KMS-11 (cell line): ENCODE measurements around the gene ALOXE3.

Experiments used
- H2AFZ ChIP-seq: fragments of 200-600 bp; sonication (generic); 2 replicates; pipeline ENCODE4 v1.6.1; 2016; ENCODE audit warnings: antibody characterized with exemption, mixed run types, low read depth
- H3K27ac ChIP-seq: fragments of 200-600 bp; sonication (generic); 2 replicates; pipeline ENCODE4 v1.6.1; 2016; ENCODE audit warnings: mild to moderate bottlenecking, mixed run types
- H3K27me3 ChIP-seq: fragments of 200-600 bp; sonication (generic); 2 replicates; pipeline ENCODE4 v1.6.1; 2017; ENCODE audit warnings: mild to moderate bottlenecking, low read depth, mixed run types, moderate library complexity; ENCODE audit not compliant: insufficient read depth
- H3K36me3 ChIP-seq: fragments of 200-600 bp; sonication (generic); 2 replicates; pipeline ENCODE4 v1.6.1; 2017; ENCODE audit warnings: mild to moderate bottlenecking, mixed run types; ENCODE audit not compliant: insufficient read depth
- H3K4me1 ChIP-seq: fragments of 200-600 bp; sonication (generic); 2 replicates; pipeline ENCODE4 v1.6.1; 2016; ENCODE audit warnings: mild to moderate bottlenecking, low read depth, mixed run types; ENCODE audit not compliant: poor library complexity, severe bottlenecking
- H3K4me2 ChIP-seq: fragments of 200-600 bp; sonication (generic); 2 replicates; pipeline ENCODE4 v1.7.0; 2016; ENCODE audit warnings: mild to moderate bottlenecking, mixed run types
- H3K4me3 ChIP-seq: fragments of 200-600 bp; sonication (generic); IDR thresholded peaks from 2 replicates; pipeline ENCODE4 v1.6.1; 2017; ENCODE audit warnings: low read depth, low read length, mixed read lengths; ENCODE audit not compliant: insufficient read depth
- H3K79me2 ChIP-seq: fragments of 200-600 bp; sonication (generic); 2 replicates; pipeline ENCODE4 v1.6.1; 2016; ENCODE audit warnings: low read depth, mixed run types; ENCODE audit not compliant: insufficient read depth
- H3K9ac ChIP-seq: fragments of 200-600 bp; sonication (generic); 2 replicates; pipeline ENCODE4 v1.6.1; 2016; ENCODE audit warnings: mild to moderate bottlenecking, mixed run types
- H4K20me1 ChIP-seq: fragments of 200-600 bp; sonication (generic); 2 replicates; pipeline ENCODE4 v1.6.1; 2016; ENCODE audit warnings: mild to moderate bottlenecking, mixed run types; ENCODE audit not compliant: insufficient read depth
- TF ChIP-seq, protein P1 (sequence below): fragments of 200-600 bp; sonication (generic); conservative IDR thresholded peaks from 2 replicates; pipeline ENCODE4 v1.6.1; 2017; ENCODE audit warnings: low read depth, mild to moderate bottlenecking, antibody characterized with exemption, low read length, moderate library complexity, mixed read lengths

The ALOXE3 gene

DNA sequence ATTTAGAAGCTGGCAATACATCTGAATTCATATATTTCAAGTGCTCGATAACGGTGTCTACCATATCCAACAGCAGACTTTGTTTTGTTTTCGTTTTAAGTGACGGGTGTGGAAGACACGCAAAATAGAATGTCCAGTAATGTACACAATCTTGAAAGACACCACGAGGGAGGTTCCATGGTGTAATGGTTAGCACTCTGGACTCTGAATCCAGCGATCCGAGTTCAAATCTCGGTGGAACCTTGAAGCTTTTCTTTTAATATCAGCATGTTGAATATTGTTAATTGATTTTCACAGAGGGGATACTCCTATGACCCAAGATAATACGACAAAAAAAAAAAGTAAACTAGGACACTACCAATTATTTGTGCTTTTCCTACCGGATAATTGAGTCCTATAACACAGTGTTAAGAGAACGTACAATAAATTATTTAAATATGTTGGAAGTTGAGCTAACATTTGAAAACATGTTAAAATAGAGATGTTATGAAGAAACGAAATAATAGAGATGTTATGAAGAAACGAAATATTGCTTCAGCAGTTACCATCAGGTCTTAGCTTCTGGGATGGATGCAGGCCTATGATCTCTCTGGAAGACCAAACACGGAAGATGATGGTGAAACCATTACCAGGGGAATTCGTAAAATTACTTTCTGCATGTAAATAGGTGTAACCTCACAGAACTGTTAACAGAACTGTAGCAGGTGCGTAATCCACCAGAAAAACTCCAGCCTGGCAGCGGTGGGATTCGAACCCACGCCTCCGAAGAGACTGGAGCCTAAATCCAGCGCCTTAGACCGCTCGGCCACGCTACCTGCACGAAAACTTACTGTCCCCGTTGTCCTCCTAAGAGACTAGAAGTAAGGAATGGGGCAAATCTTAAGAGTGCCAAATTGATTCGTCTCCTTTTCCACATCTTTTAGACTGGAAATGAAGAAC is 1.5 kb upstream of the ALOXE3 start:
- Histone ChIP-seq H3K4me1 (no peaks in the 10 kb centered on the region), H3K27ac (peak overlapping the region; percentile 33; the same call in 1 of the 2 replicates)

GRCh38 chr17:8118769-8119580 is 661 bp upstream of the ALOXE3 start:
- no peaks in the 10 kb centered on the region for H4K20me1 ChIP-seq
- H3K4me1 ChIP-seq: no peaks in the 10 kb centered on the region
- H2AFZ ChIP-seq: peak overlapping the region; percentile 47; the same call in 1 of the 2 replicates
- H3K9ac ChIP-seq: no peak overlapping the region
- no peak overlapping the region; the same call in 1 of the 2 replicates for H3K27ac ChIP-seq
- H3K4me2 ChIP-seq: peak overlapping the region; percentile 31; the same call in 1 of the 2 replicates
- no peaks in the 10 kb centered on the region; the same call in 1 of the 2 replicates for H3K27me3 ChIP-seq
- H3K4me3 ChIP-seq: no peak overlapping the region
- H3K79me2 ChIP-seq: no peaks in the 10 kb centered on the region
- TF ChIP-seq, protein P1, sequence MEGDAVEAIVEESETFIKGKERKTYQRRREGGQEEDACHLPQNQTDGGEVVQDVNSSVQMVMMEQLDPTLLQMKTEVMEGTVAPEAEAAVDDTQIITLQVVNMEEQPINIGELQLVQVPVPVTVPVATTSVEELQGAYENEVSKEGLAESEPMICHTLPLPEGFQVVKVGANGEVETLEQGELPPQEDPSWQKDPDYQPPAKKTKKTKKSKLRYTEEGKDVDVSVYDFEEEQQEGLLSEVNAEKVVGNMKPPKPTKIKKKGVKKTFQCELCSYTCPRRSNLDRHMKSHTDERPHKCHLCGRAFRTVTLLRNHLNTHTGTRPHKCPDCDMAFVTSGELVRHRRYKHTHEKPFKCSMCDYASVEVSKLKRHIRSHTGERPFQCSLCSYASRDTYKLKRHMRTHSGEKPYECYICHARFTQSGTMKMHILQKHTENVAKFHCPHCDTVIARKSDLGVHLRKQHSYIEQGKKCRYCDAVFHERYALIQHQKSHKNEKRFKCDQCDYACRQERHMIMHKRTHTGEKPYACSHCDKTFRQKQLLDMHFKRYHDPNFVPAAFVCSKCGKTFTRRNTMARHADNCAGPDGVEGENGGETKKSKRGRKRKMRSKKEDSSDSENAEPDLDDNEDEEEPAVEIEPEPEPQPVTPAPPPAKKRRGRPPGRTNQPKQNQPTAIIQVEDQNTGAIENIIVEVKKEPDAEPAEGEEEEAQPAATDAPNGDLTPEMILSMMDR: no peak; the same call in 1 of the 2 replicates
- no peaks in the 10 kb centered on the region for H3K36me3 ChIP-seq

More for the DNA sequence above, 1.5 kb upstream of the ALOXE3 start:
- Histone ChIP-seq H3K27me3 (no peaks in the 10 kb centered on the region; the same call in 1 of the 2 replicates), H3K4me2 (peak overlapping the region; percentile 45; the same call in 1 of the 2 replicates), H3K9ac (no peak overlapping the region), H2AFZ (peak overlapping the region; percentile 30; the same call in 1 of the 2 replicates), H3K36me3 (no peaks in the 10 kb centered on the region), H3K4me3 (no peak overlapping the region), H3K79me2 (no peaks in the 10 kb centered on the region), H4K20me1 (no peaks in the 10 kb centered on the region)
- TF ChIP-seq, protein P1: no peak

DNA sequence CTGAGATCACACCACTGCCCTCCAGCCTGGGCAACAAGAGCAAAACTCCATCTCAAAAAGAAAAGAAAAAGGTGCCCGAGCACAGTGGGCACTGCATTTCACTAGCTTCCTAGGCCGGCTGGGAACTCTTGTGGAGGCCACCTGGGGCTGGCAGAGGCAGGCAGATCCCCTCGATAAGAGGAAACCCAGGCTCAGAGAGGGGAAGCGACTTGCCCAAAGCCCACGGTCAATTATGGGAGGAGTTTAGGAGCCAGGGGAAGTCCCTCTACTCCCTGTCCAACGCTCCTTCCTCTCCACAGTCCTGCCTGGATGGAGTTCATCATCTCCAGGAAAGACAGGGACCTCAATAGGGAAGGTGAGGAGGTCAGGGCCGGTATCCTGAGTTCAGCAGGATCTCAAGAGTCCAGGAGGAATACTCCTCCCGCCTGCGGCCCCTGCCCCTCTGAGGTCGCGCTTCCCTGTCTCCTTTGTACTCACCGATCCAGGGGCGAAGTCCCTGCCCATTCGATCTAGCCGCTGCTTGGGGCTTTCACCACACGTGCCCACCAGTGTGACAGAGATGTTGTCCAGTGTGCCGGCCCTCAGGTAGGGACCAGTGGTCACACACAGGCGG is 841 bp downstream of the ALOXE3 start:
- Histone ChIP-seq H3K9ac (no peak overlapping the region), H3K27ac (no peak overlapping the region), H3K4me1 (no peaks in the 10 kb centered on the region), H2AFZ (peak overlapping the region; percentile 47; the same call in 1 of the 2 replicates), H4K20me1 (no peaks in the 10 kb centered on the region), H3K4me3 (no peak overlapping the region), H3K36me3 (no peaks in the 10 kb centered on the region), H3K79me2 (no peaks in the 10 kb centered on the region), H3K27me3 (no peaks in the 10 kb centered on the region; the same call in 1 of the 2 replicates), H3K4me2 (peak overlapping the region; percentile 33; the same call in 1 of the 2 replicates)
- TF ChIP-seq, protein P1: no peak

DNA sequence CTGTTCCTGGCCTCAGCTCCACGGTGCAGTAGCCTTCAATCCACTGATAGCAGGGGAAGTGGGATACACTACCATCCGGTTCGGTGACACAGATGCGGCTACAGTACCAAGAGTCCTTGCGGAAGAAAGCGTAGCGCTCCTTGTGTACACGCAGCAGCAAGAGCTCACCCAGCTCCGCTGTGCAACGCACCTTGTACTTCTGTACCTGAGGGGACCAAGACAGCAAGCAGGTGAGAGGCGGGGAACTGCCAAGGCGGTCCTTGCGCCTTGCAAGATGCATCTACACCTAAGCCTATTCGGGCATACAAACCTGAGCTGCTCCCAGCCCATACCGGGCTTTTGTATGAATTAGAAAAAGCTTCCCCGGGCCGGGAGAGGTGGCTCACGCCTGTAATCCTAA is 1.5 kb downstream of the ALOXE3 start:
- Histone ChIP-seq H2AFZ (no peak overlapping the region), H4K20me1 (no peaks in the 10 kb centered on the region), H3K9ac (no peak overlapping the region), H3K79me2 (no peaks in the 10 kb centered on the region), H3K36me3 (no peaks in the 10 kb centered on the region), H3K27ac (no peak overlapping the region), H3K4me3 (no peak overlapping the region), H3K27me3 (no peaks in the 10 kb centered on the region; the same call in 1 of the 2 replicates), H3K4me2 (no peak overlapping the region), H3K4me1 (no peaks in the 10 kb centered on the region)
- TF ChIP-seq, protein P1: no peak
